M059J (cell line): ENCODE results near the gene SEMA3F. TPM values are rescaled to one million over a fixed set of nuclear protein-coding genes. Genes with fewer than 3 reads are reported as not detected.

ENCODE experiments used
- DNase-seq: peaks from one replicate; pipeline ENCODE4 v3.0.0-alpha.2; 2012; ENCODE audit warnings: low read depth
- total RNA-seq: library from RNA; depleted of rRNA; stranded (reverse); fragments of >200 nt; shearing (Covaris generic); gene quantifications from 2 replicates; pipeline ENCODE4 v1.2.3, GENCODE V29; 2014

The SEMA3F gene
- total RNA-seq, 1 experiment from 2014 or later, result 6.6 TPM

GRCh38 chr3:50132421-50133282 lies 22.5 kb upstream of the SEMA3F start:
- DNase-seq, result no peak

- no peak for DNase-seq
Measured at GRCh38 chr3:50133283-50133615, 21.9 kb upstream of the SEMA3F start.

DNA sequence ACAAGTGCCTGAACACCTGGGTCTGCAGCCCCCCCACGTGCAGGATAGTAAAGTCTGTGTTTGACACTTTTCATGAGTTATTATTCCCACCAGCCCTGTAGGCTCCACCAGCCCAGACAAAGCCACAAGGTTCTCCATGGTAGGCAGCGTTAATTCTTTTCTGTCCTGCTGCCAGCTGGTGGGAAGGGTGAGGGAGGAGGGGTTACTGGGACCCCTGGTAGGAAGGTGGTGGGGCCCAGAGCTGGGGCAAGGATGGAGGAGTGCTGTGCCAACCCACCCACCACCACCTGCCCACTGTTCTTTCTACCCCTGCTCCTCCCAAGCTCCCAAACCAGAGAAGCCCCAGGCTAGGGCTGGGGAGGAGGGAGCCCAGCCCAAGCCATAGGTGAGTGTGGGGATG lies 20.8 kb upstream of the SEMA3F start:
- DNase-seq, result no peak

- DNase-seq, result no peak
Measured at GRCh38 chr3:50135964-50136363, 19.2 kb upstream of the SEMA3F start.

DNA sequence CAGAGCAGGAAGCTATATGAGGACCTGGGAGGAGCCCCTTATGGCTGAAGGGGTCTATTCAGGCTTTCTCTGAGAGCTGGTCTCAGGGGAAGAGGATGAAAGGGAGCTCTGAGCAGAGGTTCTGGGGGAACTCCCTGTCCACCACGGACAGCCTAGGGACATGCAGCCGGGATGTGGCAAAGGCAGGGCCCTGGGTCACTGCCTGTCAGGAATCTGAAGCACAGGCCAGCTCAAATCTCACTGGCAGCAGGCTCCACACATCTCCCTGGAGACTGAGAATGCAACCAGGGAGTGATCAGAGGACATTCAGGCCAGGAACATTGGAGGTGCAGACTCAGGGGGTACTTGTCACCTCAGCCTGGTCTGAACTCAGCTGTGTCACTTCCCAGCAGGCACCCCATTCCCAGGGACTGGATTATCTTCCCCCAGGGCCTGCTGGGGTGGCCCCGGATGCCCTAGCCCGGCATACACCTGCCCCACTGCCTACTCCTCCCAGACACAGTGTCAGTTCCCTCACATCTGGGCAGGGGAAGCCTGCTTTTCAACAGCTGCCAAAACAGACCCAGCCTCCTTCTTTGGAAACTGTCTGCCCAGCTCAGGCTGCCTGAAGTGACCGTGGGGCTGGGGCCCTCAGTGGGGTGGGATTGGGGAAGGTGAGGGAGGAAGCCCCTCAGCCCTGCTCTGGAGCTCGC lies 18.3 kb upstream of the SEMA3F start:
- peak; percentile 31 for DNase-seq

DNA sequence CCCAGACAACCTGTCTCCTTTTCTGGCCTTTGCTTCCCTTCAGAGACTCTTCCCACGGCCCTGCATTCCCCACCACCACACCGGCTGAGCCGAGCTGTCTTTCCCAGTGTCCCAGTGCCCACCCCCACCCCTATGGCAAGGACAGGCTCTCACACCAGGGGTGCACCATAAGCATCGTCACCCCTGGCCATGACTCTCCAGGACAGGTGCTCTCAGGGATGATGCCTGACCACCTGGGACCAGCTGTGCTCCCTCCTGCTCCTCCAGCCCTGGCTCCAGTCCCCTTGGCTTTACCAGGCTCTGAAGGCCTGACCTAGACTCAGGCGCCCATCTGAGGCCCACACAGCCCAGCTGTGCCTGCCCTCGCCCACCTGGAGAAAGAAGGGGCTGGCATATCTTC lies 17.6 kb upstream of the SEMA3F start:
- no peak for DNase-seq

- peak; percentile 60 for DNase-seq
Measured at GRCh38 chr3:50138266-50139200, 16.6 kb upstream of the SEMA3F start.

- no peak for DNase-seq
Measured at GRCh38 chr3:50139308-50139707, 15.8 kb upstream of the SEMA3F start.

- no peak for DNase-seq
Measured at GRCh38 chr3:50139718-50140423, 15.3 kb upstream of the SEMA3F start.

DNA sequence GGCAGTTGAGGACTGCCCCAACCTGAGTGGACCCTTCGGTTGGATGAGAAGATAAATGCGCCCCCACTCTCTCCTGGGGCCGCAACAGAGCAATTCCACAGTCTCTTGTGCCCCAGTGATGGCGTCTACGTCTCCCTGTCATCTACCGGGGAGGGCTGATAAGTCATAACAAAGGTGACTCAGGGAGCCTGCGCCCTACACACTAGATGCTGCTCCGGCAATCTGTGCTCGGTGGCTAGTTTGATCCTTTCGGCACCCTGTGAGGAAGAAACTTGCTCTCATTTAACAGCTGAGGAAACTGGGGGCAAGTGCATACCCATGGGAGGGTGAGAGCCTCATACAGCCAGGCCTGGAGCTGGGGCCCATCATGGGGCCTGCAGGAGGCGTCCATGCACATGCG lies 14.1 kb upstream of the SEMA3F start:
- DNase-seq, result no peak

GRCh38 chr3:50146316-50146901 lies 8.7 kb upstream of the SEMA3F start:
- no peak for DNase-seq

DNA sequence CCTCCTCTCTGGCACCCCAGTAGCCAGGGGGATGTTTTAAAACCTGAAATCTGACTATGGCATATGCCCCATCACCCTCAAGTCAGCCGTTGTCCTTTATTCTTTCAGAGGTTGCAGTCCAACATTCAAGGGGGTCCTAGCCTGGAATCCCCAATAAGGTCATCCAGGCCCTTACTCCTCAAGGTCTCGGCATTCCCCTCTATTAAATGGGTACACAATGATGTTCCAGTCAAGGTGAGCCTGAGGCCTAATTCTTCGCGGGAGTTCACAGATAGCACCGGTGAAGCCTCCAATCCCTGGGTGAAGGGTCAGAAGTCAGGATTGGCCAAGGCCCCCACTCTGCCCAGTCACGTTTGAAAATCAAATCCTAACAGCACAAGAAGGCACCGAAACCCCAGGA lies 8.1 kb upstream of the SEMA3F start:
- no peak for DNase-seq

GRCh38 chr3:50147447-50147846 lies 7.7 kb upstream of the SEMA3F start:
- no peak for DNase-seq

DNA sequence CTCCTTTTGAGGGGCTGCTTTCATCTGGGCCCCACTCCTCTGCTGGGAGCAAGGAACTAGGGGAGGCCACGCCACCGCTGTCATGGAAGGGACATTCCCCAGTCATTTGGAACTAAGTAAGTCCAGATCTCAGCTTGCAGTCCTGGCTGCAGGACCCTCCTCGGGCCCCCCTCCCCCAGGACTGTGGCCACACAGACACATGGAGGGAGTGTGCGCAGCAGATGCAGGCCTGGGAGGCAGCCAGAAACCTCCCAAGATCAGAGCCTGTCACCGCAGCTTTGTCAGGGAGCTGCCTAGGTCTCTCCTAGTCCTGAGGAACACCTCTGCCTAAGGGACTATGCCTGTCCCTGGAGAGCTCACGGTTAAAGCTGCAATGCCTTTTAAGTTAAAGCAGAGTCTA lies 7.3 kb upstream of the SEMA3F start:
- no peak for DNase-seq

DNA sequence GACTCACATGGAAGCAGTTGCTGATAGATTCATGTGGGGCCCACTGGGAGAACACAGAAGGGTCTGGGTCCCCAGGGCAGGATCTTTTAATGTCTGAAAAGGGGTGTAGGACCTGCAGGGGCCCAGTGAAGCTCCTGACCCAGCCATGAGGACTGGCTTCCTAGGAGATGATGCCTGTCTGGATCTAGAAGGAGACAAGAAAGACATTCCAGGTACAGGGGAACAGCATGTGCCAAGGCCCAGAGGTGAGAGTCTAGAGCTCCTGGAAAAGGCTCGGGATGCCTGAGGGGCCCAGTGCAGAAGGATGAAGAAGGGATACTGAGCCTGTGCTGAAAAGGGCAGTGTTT lies 4.7 kb upstream of the SEMA3F start:
- no peak for DNase-seq

DNA sequence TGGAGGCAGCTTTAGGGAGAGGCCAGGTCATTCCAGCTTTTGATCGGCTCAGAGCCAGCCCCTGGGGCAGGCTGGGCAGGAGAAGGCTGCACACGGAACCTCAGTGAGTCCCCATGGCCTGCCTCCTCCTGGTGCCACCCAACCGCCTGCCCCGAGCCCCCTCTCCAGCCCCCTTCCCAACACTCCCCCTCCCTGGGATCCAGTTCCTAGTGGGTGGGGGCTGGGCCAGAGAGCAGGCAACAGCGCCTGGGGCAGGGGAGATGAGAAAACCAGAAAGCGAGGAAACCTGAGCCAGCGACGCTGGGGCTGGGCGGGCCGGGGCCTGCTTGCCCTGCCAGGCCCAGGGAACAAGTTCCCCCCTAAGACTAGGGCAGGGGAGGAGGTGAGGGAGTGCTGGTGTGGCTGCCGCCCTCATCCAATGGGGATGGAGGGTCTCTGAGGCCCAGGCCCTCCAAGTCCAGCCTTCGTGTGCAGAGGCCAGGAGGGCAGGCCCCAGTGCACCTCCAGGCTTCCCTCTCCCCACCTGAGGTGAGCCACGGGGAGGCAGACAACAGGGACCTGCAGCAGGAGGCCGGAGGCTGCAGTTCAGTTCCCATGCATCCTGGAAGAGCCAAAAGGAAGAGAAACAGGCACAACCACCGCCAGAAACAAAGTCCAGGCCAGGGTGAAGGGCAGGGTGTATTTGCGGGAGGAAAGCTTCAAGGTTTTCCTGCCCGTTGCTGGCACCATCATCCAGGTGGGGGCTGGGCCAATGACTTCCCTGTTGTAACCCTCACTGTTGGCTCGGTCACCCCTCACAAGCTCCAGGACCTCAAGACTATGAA lies 4.0 kb upstream of the SEMA3F start:
- no peak for DNase-seq

DNA sequence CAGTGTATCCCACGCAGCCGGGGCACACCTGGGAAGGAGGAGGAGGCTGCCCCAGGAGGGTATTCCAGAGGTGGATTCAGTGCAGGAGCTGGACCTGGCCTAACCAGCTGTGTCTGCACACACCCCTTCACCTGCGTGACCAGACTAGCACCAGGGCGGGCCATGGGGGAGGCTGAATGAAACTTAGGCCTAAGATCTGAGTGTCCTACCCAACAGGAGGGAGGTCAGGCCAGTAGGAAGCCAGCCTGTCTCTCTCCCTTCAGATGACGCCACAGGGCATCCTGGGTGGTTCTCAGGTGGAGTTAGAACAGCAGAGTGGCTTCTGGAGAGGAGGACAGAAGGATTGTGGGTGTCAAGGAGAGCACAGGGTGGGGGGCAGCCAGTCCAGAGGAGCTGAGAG lies 3.4 kb upstream of the SEMA3F start:
- DNase-seq, result no peak

DNA sequence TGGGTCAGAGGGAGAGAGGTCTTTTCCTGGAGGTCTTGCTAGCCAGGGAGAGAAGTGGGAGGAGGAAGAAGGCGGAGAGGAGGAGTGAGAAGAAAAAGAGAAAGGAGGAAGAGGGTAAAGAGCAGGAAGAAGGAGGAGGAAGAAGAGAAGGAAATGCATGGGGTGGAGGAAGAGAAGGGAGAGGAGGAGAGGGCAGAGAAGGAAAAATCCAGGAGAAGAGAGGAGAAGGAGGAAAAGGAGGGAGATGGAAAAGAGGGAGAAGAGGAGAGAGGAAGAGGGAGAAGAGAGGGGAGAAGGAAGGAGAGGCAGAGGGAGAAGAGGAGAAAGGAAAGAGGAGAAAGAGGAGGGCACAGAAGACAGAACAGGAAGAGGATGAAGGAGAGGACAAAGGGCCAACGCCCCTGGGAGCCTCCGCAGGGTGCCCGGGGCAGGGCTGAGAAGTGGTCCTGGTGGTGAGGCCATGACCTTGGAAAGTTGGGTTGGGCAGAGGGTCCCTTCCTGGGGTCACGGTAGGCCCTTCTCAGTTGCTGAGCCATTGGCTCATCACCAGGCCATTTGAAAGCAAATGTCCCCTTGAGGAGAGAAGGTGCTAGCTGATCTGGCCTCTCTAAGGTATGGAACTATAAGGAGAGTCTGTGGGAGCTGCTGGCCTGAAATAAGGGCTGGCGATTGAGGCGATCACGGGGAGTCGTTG lies 1.2 kb upstream of the SEMA3F start:
- no peak for DNase-seq

DNA sequence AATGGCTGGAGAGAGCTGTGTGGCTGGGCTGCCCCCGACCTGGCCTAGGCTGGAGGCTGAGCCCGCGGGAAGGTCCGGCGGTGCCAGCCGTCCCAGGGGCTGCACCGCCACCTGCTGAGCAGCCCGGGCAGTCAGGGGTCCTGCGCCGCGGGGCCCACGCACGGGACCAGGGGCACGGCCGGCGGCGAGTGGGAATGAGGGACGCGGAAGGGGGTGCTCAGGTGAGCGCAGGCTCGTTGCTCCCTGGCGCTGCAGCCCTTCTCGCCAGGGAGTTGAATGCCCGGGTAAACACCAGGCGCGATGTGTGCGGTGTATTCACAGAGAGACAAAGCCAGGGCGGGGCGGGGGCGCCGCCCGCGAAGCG lies 666 bp upstream of the SEMA3F start:
- no peak for DNase-seq

DNA sequence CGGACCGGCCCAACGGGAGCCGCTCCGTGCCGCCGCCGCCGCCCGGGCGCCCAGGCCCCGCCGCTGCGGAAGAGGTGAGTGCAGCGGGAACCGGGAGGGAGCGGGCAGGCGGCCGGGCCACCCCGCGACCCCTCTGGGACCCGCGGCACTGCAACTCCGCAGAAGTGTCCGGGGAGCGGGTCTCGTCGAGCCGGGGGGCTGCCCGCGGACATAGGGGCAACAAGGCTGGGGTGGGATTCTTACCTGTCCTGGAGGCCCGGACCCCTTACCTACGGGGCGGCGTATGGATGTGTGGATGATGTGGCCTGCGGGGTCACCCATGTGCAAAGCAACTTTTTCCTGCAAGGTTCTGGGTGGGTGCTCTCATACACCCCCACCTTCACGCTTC lies 361 bp downstream of the SEMA3F start:
- DNase-seq, result no peak
